GM12878 (cell line): Measurements from ENCODE around the gene ZNF692. TPM values are rescaled to one million over a fixed set of nuclear protein-coding genes. Genes with fewer than 3 reads are reported as not detected.

Experiments used
- ATF3 ChIP-seq: IDR thresholded peaks from 2 replicates; pipeline ENCODE4 v1.6.1; 2011; ENCODE audit warnings: low read depth, mild to moderate bottlenecking, low read length, moderate library complexity, borderline replicate concordance; ENCODE audit errors: extremely low read depth
- BCL3 ChIP-seq: IDR thresholded peaks from 2 replicates; pipeline ENCODE4 v1.6.1; 2011; ENCODE audit warnings: borderline replicate concordance, low read depth, mild to moderate bottlenecking, moderate library complexity, low read length; ENCODE audit not compliant: insufficient read depth, poor library complexity, severe bottlenecking
- CHD1 ChIP-seq: IDR thresholded peaks from 2 replicates; pipeline ENCODE4 v1.6.1; 2012; ENCODE audit warnings: low read depth, low read length, improper control_type of control experiment
- GATAD2B ChIP-seq: fragments of 450-650 bp; conservative IDR thresholded peaks from 2 replicates; pipeline ENCODE4 v1.6.1; 2017; ENCODE audit warnings: low read depth, mild to moderate bottlenecking, moderate library complexity
- HDAC6 ChIP-seq: fragments of 200-600 bp; sonication (generic); IDR thresholded peaks from one replicate; pipeline ENCODE4 v1.8.0; 2017; ENCODE audit warnings: antibody characterized with exemption; ENCODE audit not compliant: unreplicated experiment
- IKZF2 ChIP-seq, 2 experiments: fragments of 450-650 bp; IDR thresholded peaks; 2 replicates each; pipeline ENCODE4 v1.6.1; 2017; ENCODE audit warnings: mild to moderate bottlenecking in 2 of 2, moderate library complexity in 2 of 2
- IRF4 ChIP-seq: IDR thresholded peaks from 2 replicates; pipeline ENCODE4 v1.6.1; 2011; ENCODE audit warnings: low read depth, low read length
- KAT2A ChIP-seq: conservative IDR thresholded peaks from 2 replicates; pipeline ENCODE4 v1.6.1; 2011; ENCODE audit warnings: low read depth, low read length; ENCODE audit not compliant: control insufficient read depth
- KLF5 ChIP-seq: fragments of 450-650 bp; IDR thresholded peaks from 2 replicates; pipeline ENCODE4 v1.6.1; 2014; ENCODE audit warnings: mild to moderate bottlenecking; ENCODE audit not compliant: partially characterized antibody
- MLLT1 ChIP-seq: fragments of 450-650 bp; IDR thresholded peaks from 2 replicates; pipeline ENCODE4 v1.6.1; 2016; ENCODE audit warnings: mild to moderate bottlenecking
- MXI1 ChIP-seq: fragments of 150-350 bp; IDR thresholded peaks from 2 replicates; pipeline ENCODE4 v1.6.1; 2011; ENCODE audit warnings: low read depth, mild to moderate bottlenecking, inconsistent platforms, low read length, improper control_type of control experiment
- RELA ChIP-seq: fragments of 450-650 bp; IDR thresholded peaks from 2 replicates; pipeline ENCODE4 v1.8.0; 2014; ENCODE audit warnings: borderline replicate concordance; ENCODE audit not compliant: partially characterized antibody
- SREBF1 ChIP-seq: IDR thresholded peaks from 2 replicates; pipeline ENCODE4 v1.6.1; 2012; ENCODE audit warnings: mild to moderate bottlenecking, low read length
- TBL1XR1 ChIP-seq: IDR thresholded peaks from 2 replicates; pipeline ENCODE4 v1.6.1; 2012; ENCODE audit warnings: low read depth, low read length, improper control_type of control experiment
- TCF3 ChIP-seq: IDR thresholded peaks from 2 replicates; pipeline ENCODE4 v1.6.1; 2012; ENCODE audit warnings: low read depth, mild to moderate bottlenecking, low read length, borderline replicate concordance; ENCODE audit not compliant: insufficient read depth
- polyA plus RNA-seq, 11 experiments: library from polyadenylated mRNA; depleted of rRNA in 4 of 11; unstranded in 6 of 11; stranded (reverse) in 5 of 11; fragments of >200 nt; fragmentation: Nextera tagmentation in 4 of 11; fragmentation: Illumina TruSeq in 1 of 11; extraction: Ambion mirVana in 4 of 11; extraction: Trizol in 1 of 11; gene quantifications; 1 replicate in 1 of 11; 2 replicates in 10 of 11; pipeline versions ENCODE4 v1.2.1 to v1.2.3, GENCODE V29; 2011 to 2016; ENCODE audit warnings: inconsistent platforms in 2 of 11, missing spikeins in 2 of 11, low read depth in 1 of 11
- total RNA-seq, 4 experiments: library from RNA; depleted of rRNA in 3 of 4; stranded (reverse); fragments of >200 nt in 3 of 4; fragmentation: Illumina TruSeq in 1 of 4; extraction: Trizol in 1 of 4; gene quantifications; 2 replicates each; pipeline versions ENCODE4 v1.2.1 to v1.2.3, GENCODE V29; 2013 to 2021
- TF ChIP-seq, protein P1 (sequence below): fragments of 450-650 bp; IDR thresholded peaks from 2 replicates; pipeline ENCODE4 v1.6.1; 2017; ENCODE audit warnings: mild to moderate bottlenecking, moderate library complexity
- TF ChIP-seq, protein P2 (sequence below): fragments of 450-650 bp; IDR thresholded peaks from 2 replicates; pipeline ENCODE4 v1.6.1; 2017; ENCODE audit warnings: mild to moderate bottlenecking, low read depth, inconsistent platforms; ENCODE audit not compliant: poor library complexity, severe bottlenecking

ZNF692 gene
- total and polyA plus RNA-seq, 10 of the 15 experiments (the other 5 are each of a cell fraction or from before 2014, with no cell fraction given), result 5.3 to 76.6 (median 36.9) TPM

- TF ChIP-seq ATF3 (no peak), MLLT1 (peak; percentile 57; the same call in 1 of the 2 replicates), TBL1XR1 (no peak), GATAD2B (peak; percentile 47; the same call in 1 of the 2 replicates), CHD1 (no peak), HDAC6 (no peak), KAT2A (no peak), KLF5 (no peak), BCL3 (no peak), TCF3 (no peak), MXI1 (no peak), RELA (no peak), IRF4 (peak; percentile 65), SREBF1 (no peak), IKZF2 (IDR thresholded peaks at IDR 0.05) (peak in 1 of 2 experiments; percentile 27; a peak in 1 of 4 replicates)
- TF ChIP-seq, protein P1, sequence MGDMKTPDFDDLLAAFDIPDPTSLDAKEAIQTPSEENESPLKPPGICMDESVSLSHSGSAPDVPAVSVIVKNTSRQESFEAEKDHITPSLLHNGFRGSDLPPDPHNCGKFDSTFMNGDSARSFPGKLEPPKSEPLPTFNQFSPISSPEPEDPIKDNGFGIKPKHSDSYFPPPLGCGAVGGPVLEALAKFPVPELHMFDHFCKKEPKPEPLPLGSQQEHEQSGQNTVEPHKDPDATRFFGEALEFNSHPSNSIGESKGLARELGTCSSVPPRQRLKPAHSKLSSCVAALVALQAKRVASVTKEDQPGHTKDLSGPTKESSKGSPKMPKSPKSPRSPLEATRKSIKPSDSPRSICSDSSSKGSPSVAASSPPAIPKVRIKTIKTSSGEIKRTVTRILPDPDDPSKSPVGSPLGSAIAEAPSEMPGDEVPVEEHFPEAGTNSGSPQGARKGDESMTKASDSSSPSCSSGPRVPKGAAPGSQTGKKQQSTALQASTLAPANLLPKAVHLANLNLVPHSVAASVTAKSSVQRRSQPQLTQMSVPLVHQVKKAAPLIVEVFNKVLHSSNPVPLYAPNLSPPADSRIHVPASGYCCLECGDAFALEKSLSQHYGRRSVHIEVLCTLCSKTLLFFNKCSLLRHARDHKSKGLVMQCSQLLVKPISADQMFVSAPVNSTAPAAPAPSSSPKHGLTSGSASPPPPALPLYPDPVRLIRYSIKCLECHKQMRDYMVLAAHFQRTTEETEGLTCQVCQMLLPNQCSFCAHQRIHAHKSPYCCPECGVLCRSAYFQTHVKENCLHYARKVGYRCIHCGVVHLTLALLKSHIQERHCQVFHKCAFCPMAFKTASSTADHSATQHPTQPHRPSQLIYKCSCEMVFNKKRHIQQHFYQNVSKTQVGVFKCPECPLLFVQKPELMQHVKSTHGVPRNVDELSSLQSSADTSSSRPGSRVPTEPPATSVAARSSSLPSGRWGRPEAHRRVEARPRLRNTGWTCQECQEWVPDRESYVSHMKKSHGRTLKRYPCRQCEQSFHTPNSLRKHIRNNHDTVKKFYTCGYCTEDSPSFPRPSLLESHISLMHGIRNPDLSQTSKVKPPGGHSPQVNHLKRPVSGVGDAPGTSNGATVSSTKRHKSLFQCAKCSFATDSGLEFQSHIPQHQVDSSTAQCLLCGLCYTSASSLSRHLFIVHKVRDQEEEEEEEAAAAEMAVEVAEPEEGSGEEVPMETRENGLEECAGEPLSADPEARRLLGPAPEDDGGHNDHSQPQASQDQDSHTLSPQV, result no peak
- TF ChIP-seq, protein P2, sequence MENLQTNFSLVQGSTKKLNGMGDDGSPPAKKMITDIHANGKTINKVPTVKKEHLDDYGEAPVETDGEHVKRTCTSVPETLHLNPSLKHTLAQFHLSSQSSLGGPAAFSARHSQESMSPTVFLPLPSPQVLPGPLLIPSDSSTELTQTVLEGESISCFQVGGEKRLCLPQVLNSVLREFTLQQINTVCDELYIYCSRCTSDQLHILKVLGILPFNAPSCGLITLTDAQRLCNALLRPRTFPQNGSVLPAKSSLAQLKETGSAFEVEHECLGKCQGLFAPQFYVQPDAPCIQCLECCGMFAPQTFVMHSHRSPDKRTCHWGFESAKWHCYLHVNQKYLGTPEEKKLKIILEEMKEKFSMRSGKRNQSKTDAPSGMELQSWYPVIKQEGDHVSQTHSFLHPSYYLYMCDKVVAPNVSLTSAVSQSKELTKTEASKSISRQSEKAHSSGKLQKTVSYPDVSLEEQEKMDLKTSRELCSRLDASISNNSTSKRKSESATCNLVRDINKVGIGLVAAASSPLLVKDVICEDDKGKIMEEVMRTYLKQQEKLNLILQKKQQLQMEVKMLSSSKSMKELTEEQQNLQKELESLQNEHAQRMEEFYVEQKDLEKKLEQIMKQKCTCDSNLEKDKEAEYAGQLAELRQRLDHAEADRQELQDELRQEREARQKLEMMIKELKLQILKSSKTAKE, result peak; percentile 22
Measured at GRCh38 chr1:248807067-248807737, 51.7 kb downstream of the ZNF692 start (continued).
